Upper lobe of left lung (tissue), 6 donors: Measurements from ENCODE around the gene ITGA8. TPM values are rescaled to one million over a fixed set of nuclear protein-coding genes. Genes with fewer than 3 reads are reported as not detected.

Source experiments
- ATAC-seq, 2 donors: fragments of 200-7000 bp; cut with Tn5 transposase; one replicate each; pipeline ENCODE4 v1.9.1; 2022; ENCODE audit warnings: mild to moderate bottlenecking in 2 of 2, moderate library complexity in 2 of 2; ENCODE audit not compliant: low FRiP score in 2 of 2
- DNase-seq, 2 donors: peaks; one replicate each; pipeline ENCODE4 v3.0.0-alpha.2; 2019 to 2020
- H3K27ac ChIP-seq, 4 donors: fragments of 200-600 bp; sonication (generic); one replicate each; pipeline ENCODE4 v1.5.1; 2016 to 2019
- H3K27me3 ChIP-seq, 4 donors: fragments of 200-600 bp; sonication (generic); one replicate each; pipeline ENCODE4 v1.5.1; 2017 to 2019
- H3K36me3 ChIP-seq, 4 donors: fragments of 200-600 bp; sonication (generic); one replicate each; pipeline ENCODE4 v1.5.1; 2016 to 2019
- H3K4me1 ChIP-seq, 4 donors: fragments of 200-600 bp; sonication (generic); one replicate each; pipeline ENCODE4 v1.5.1; 2018 to 2019
- H3K4me3 ChIP-seq, 4 donors: fragments of 200-600 bp; sonication (generic); one replicate each; pipeline ENCODE4 v1.5.1; 2017 to 2019; ENCODE audit warnings: mild to moderate bottlenecking in 2 of 4, moderate library complexity in 1 of 4
- H3K9me3 ChIP-seq, 4 donors: fragments of 200-600 bp; sonication (generic); one replicate each; pipeline ENCODE4 v1.5.1; 2018 to 2019
- EP300 ChIP-seq, 4 donors: sonication (generic); formaldehyde crosslinking; IDR thresholded peaks; one replicate each; pipeline ENCODE4 v1.5.1; 2017; ENCODE audit warnings: antibody characterized with exemption in 4 of 4, control low read depth in 2 of 4
- POLR2A ChIP-seq, 4 donors: fragments of 450-650 bp; IDR thresholded peaks; one replicate each; pipeline ENCODE4 v1.5.1; 2016 to 2017; ENCODE audit warnings: antibody characterized with exemption in 4 of 4, mild to moderate bottlenecking in 2 of 4
- POLR2AphosphoS5 ChIP-seq, 2 donors: sonication (generic); formaldehyde crosslinking; IDR thresholded peaks; one replicate each; pipeline ENCODE4 v1.5.1; 2017; ENCODE audit warnings: antibody characterized with exemption in 2 of 2
- WGBS, 2 donors: methylation state at CpG; one replicate each; pipeline ENCODE4 v1.1.5; 2017 to 2018; 5-methylcytosine and 5-hydroxymethylcytosine counted together
- total RNA-seq, 6 donors: library from RNA; depleted of rRNA in 4 of 6; stranded (reverse); fragments of >200 nt in 4 of 6; gene quantifications; one replicate each; pipeline versions ENCODE4 v1.1.0 to v1.2.1, GENCODE V29; 2016 to 2021
- TF ChIP-seq, protein P1 (sequence below), 6 experiments: fragments of 450-650 bp in 4 of 6; fragments of 200-600 bp in 2 of 6; sonication (generic) in 2 of 6; IDR thresholded peaks; one replicate each; pipeline ENCODE4 v1.5.1; 2016 to 2019; ENCODE audit warnings: antibody characterized with exemption in 6 of 6
- donor health status: DM: no; HTN: no; CAD: no; lungs with moderate emphysema.
- donor health status: DM: no; HTN: yes; CAD: no; lungs with severe emphysema.

Gene ITGA8
- total RNA-seq, 6 donors from 2014 or later, result 18.2 to 40.3 (median 26.4) TPM

DNA sequence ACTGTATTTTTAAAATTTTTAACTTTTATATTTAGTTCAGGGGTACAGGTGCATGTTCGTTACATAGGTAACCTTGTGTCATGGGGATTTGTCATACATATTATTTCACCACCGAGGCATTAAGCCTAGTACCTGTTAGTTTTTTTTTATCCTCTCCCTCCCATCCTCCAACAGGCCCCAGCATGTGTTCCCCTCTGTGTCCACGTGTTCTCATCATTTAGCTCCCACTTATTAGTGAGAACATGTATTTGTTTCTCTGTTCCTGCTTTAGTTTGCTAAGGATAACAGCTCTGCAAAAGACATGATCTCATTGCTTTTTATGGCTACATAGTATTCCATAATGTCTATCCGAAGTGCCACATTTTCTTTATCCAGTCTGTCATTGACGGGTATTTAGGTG lies 22.4 kb upstream of the ITGA8 start:
- H3K4me1 ChIP-seq, result no peaks in the 10 kb centered on the region
- ATAC-seq (no peak), DNase-seq (no peak)
- no peaks in the 10 kb centered on the region for H3K36me3 ChIP-seq
- 60 to 76% methylated on average over 4 to 5 of the region's 5 CpGs for WGBS, 2 donors
- H3K9me3 ChIP-seq, result no peaks in the 10 kb centered on the region
- H3K27ac ChIP-seq, result no peak overlapping the region
- TF ChIP-seq EP300 (IDR thresholded peaks at IDR 0.05) (no peak), POLR2A (IDR thresholded peaks at IDR 0.05) (no peak), POLR2AphosphoS5 (IDR thresholded peaks at IDR 0.05) (no peak)
- TF ChIP-seq, protein P1, sequence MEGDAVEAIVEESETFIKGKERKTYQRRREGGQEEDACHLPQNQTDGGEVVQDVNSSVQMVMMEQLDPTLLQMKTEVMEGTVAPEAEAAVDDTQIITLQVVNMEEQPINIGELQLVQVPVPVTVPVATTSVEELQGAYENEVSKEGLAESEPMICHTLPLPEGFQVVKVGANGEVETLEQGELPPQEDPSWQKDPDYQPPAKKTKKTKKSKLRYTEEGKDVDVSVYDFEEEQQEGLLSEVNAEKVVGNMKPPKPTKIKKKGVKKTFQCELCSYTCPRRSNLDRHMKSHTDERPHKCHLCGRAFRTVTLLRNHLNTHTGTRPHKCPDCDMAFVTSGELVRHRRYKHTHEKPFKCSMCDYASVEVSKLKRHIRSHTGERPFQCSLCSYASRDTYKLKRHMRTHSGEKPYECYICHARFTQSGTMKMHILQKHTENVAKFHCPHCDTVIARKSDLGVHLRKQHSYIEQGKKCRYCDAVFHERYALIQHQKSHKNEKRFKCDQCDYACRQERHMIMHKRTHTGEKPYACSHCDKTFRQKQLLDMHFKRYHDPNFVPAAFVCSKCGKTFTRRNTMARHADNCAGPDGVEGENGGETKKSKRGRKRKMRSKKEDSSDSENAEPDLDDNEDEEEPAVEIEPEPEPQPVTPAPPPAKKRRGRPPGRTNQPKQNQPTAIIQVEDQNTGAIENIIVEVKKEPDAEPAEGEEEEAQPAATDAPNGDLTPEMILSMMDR (IDR thresholded peaks at IDR 0.05), result no peak
- H3K4me3 ChIP-seq, result no peak overlapping the region
- H3K27me3 ChIP-seq, result no peaks in the 10 kb centered on the region

DNA sequence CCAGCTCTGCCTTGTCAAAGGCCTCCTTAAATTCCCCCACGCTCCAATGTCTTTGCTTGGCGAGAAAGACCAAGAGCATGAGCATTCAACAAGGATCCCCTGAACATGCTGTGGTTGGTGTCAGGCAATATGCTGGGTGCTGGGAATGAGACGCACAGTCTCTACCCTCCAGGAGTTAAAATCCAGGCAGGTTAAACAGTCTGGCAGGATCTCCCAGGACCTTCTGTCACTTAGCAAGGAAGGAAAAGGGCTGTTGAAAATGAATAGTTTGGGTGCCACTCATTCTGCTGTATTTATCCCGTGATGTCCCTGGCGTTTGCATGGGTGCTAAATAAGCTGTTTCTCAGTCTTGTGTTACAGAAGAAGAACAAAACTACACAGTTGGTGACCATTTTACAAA lies 21.9 kb upstream of the ITGA8 start:
- TF ChIP-seq POLR2A (IDR thresholded peaks at IDR 0.05), result no peak
- no peak for TF ChIP-seq EP300 (IDR thresholded peaks at IDR 0.05)
- TF ChIP-seq, protein P1 (IDR thresholded peaks at IDR 0.05), result no peak
- TF ChIP-seq POLR2AphosphoS5 (IDR thresholded peaks at IDR 0.05), result no peak
- no peak for ATAC-seq
- no peaks in the 10 kb centered on the region for H3K27me3 ChIP-seq
- no peaks in the 10 kb centered on the region for H3K36me3 ChIP-seq
- WGBS, 2 donors, result 83 to 91% methylated on average over 5 of the region's 5 CpGs
- no peaks in the 10 kb centered on the region for H3K9me3 ChIP-seq
- no peak overlapping the region for H3K27ac ChIP-seq
- no peak overlapping the region for H3K4me3 ChIP-seq
- no peaks in the 10 kb centered on the region for H3K4me1 ChIP-seq
- no peak for DNase-seq

DNA sequence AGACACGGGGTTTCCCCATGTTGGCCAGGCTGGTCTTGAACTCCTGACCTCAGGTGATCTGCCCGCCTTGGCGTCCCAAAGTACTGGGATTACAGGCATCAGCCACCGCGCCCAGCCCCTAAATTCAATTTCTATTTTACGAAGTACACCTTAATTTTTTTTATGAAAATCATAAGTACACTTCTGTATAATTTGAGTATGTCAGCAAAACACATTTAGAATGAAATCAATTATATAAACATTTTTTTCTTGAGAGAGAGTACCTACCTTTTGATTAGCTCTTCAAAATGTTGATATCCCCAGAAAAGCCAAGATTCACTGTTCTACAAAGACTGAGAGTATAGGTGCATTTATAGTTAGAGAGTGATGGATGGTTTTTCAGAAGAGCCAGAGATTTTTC lies 20.5 kb upstream of the ITGA8 start:
- Histone ChIP-seq H3K27ac (no peak overlapping the region), H3K4me3 (no peak overlapping the region), H3K36me3 (no peaks in the 10 kb centered on the region), H3K27me3 (no peaks in the 10 kb centered on the region), H3K4me1 (no peaks in the 10 kb centered on the region), H3K9me3 (no peaks in the 10 kb centered on the region)
- DNase-seq (no peak), ATAC-seq (no peak)
- TF ChIP-seq, protein P1 (IDR thresholded peaks at IDR 0.05), result no peak
- TF ChIP-seq POLR2A (IDR thresholded peaks at IDR 0.05) (no peak), EP300 (IDR thresholded peaks at IDR 0.05) (no peak), POLR2AphosphoS5 (IDR thresholded peaks at IDR 0.05) (no peak)
- 88 to 96% methylated on average over 6 of the region's 6 CpGs for WGBS, 2 donors

DNA sequence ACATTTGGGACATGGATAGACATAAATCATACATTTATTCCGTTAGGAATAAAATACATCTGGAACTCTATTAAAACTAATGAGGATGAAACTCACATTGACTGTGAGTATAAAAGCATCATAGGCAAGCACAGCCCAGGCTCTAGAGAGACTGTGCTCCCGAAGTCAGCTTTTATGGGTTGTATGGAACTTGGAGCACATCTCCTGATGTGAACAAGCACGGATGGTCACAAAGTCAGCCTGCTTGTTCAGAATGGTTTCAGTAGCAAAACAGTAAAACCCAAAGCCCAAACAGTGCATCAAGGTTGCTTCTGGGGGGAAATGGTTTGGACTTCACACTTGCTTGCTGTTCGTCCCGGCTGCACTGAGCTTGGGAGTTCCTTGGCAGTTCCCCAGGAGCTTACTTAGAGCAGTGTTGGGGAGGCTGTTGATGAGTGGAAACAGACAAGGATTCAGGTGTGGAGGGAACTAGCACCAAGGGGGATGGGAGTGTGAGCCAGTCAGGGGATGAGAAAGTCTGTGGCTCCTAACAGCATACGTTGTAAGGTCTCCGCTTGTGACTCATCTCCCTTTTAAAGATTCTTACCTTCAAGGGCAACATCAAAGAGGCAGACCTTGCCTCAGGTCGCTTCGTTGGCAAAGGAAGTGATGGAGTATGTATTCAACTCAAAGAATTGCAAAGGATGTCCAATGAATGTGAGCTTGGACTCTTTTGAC lies 19.7 kb upstream of the ITGA8 start:
- 75% methylated on average over 9 of the region's 9 CpGs for WGBS, 2 donors
- Histone ChIP-seq H3K4me1 (no peaks in the 10 kb centered on the region), H3K36me3 (no peaks in the 10 kb centered on the region), H3K9me3 (no peaks in the 10 kb centered on the region), H3K27me3 (no peaks in the 10 kb centered on the region), H3K27ac (peak overlapping the region in 3 of 4 donors; percentile 32 to 64 (median 64)), H3K4me3 (no peak overlapping the region)
- ATAC-seq (peak in 1 of 2 donors; percentile 6), DNase-seq (no peak)
- TF ChIP-seq, protein P1 (IDR thresholded peaks at IDR 0.05), result no peak
- TF ChIP-seq EP300 (IDR thresholded peaks at IDR 0.05) (no peak), POLR2A (IDR thresholded peaks at IDR 0.05) (no peak), POLR2AphosphoS5 (IDR thresholded peaks at IDR 0.05) (no peak)
